Vagina (tissue), 2 donors: ENCODE results near the gene TBC1D14. TPM values are rescaled to one million over a fixed set of nuclear protein-coding genes. Genes with fewer than 3 reads are reported as not detected.
"Not testable (repeated sequence)": the region's sequence is repeated elsewhere in the genome, so short reads cannot be mapped to it uniquely, and the experiment has no call there.

ENCODE experiments used
- DNase-seq, 2 donors: peaks; one replicate each; pipeline ENCODE4 v3.0.0-alpha.2; 2017; ENCODE audit errors: extremely low spot score in 2 of 2
- H3K27ac ChIP-seq: fragments of 200-600 bp; sonication (generic); one replicate; pipeline ENCODE4 v1.5.1; 2019
- H3K27me3 ChIP-seq: fragments of 200-600 bp; sonication (generic); one replicate; pipeline ENCODE4 v1.5.1; 2019
- H3K36me3 ChIP-seq, 2 donors: fragments of 200-600 bp; sonication (generic); one replicate each; pipeline ENCODE4 v1.5.1; 2017 to 2019
- H3K4me1 ChIP-seq: fragments of 200-600 bp; sonication (generic); one replicate; pipeline ENCODE4 v1.5.1; 2019
- H3K4me3 ChIP-seq, 2 donors: fragments of 200-600 bp; sonication (generic); 1 replicate in 1 of 2; 2 replicates in 1 of 2; pipeline ENCODE4 v1.5.1; 2016 to 2019
- H3K9me3 ChIP-seq: fragments of 200-600 bp; sonication (generic); one replicate; pipeline ENCODE4 v1.5.1; 2019
- POLR2A ChIP-seq, 2 donors: fragments of 450-650 bp; IDR thresholded peaks; one replicate each; pipeline ENCODE4 v1.6.1; 2017; ENCODE audit warnings: antibody characterized with exemption in 2 of 2, mild to moderate bottlenecking in 2 of 2, moderate library complexity in 2 of 2
- POLR2AphosphoS5 ChIP-seq, 2 donors: sonication (generic); formaldehyde crosslinking; IDR thresholded peaks; one replicate each; pipeline ENCODE4 v1.9.0; 2017; ENCODE audit warnings: antibody characterized with exemption in 2 of 2, mild to moderate bottlenecking in 2 of 2, low read depth in 1 of 2; ENCODE audit not compliant: insufficient read depth in 1 of 2
- intact Hi-C: fragments of 100-400 bp; cut with DNase I; formaldehyde crosslinking; loops from one replicate; pipeline ENCODE4 v1.15.1; 2023
- total RNA-seq: library from RNA; depleted of rRNA; stranded (reverse); fragments of >200 nt; gene quantifications from one replicate; pipeline ENCODE4 v1.2.3, GENCODE V29; 2016
- TF ChIP-seq, protein P1 (sequence below), 3 experiments: fragments of 450-650 bp in 2 of 3; fragments of 200-600 bp in 1 of 3; sonication (generic) in 1 of 3; IDR thresholded peaks; one replicate each; pipeline ENCODE4 v1.5.1; 2017 to 2019; ENCODE audit warnings: antibody characterized with exemption in 3 of 3, mild to moderate bottlenecking in 2 of 3, moderate library complexity in 2 of 3

TBC1D14 gene
- total RNA-seq, 1 donor from 2014 or later: 35.4 TPM

DNA sequence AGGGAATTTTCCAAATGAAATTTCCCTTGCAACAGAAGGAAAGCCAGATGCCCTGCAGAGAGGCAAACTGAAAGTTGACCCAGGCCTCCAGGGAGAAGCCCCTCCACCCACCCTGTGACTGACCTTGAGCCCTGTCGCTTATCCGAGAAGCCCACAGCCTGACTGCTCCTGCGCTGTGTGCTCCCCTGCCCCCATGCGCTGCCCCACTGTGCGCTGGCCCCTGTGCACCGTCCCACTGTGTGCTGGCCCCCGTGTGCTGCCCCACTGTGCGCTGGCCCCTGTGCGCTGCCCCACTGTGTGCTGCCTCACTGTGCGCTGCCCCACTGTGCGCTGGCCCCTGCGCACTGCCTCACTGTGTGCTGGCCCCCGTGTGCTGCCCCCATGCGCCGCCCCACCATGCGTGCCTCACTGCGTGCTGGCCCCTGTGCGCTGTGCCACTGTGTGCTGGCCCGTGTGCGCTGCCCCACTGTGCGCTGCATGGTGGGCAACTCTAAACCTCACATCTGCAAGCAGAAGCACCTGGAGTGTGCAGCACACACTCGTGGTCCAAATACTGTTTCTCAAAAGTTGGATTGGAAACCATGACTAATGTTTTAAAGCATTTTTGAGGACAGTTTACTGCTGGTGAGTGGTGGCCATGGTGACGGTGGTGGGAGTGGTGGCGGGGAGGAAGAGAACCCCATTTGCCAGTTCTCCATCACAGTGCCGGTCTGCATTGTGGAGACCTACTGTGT lies 166.5 kb downstream of the TBC1D14 start:
- H3K36me3 ChIP-seq: no peaks in the 10 kb centered on the region
- DNase-seq: no peak
- no peaks in the 10 kb centered on the region for H3K27me3 ChIP-seq
- no peak overlapping the region for H3K27ac ChIP-seq
- TF ChIP-seq POLR2A (IDR thresholded peaks at IDR 0.05): no peak
- no peak for TF ChIP-seq POLR2AphosphoS5 (IDR thresholded peaks at IDR 0.05; ENCODE audit: insufficient read depth in 1 of 2, low read depth in 1 of 2)
- TF ChIP-seq, protein P1, sequence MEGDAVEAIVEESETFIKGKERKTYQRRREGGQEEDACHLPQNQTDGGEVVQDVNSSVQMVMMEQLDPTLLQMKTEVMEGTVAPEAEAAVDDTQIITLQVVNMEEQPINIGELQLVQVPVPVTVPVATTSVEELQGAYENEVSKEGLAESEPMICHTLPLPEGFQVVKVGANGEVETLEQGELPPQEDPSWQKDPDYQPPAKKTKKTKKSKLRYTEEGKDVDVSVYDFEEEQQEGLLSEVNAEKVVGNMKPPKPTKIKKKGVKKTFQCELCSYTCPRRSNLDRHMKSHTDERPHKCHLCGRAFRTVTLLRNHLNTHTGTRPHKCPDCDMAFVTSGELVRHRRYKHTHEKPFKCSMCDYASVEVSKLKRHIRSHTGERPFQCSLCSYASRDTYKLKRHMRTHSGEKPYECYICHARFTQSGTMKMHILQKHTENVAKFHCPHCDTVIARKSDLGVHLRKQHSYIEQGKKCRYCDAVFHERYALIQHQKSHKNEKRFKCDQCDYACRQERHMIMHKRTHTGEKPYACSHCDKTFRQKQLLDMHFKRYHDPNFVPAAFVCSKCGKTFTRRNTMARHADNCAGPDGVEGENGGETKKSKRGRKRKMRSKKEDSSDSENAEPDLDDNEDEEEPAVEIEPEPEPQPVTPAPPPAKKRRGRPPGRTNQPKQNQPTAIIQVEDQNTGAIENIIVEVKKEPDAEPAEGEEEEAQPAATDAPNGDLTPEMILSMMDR (IDR thresholded peaks at IDR 0.05): no peak
- H3K4me3 ChIP-seq: no peak overlapping the region
- no peaks in the 10 kb centered on the region for H3K9me3 ChIP-seq
- intact Hi-C loops: loop anchor here (10.0 kb wide), 1 partner anchor 351 kb away; no protein-coding TSS in a partner anchor
- H3K4me1 ChIP-seq: peaks cover under 1% of the 10 kb centered on the region

DNA sequence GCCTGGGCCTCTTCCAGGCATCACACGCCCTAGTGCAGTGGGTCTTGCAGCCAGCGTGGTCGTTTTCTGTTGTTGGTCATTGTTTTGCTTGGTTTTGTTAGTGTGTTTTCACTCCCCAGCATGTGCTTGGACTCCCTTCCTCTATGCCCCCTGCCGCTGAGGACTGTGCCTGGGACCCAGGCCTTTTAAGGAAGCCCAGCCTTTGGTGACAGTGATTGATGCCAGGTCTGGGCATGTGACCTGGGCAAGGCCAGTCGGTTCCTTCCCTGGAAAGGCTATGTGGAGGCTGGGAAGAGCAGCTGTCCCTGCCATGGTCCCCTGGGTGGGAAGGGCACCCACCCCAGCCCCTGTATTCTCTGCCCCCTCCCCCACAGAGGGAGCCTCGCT lies 167.1 kb downstream of the TBC1D14 start:
- Histone ChIP-seq H3K4me1 (no peaks in the 10 kb centered on the region), H3K27me3 (no peaks in the 10 kb centered on the region), H3K4me3 (no peak overlapping the region), H3K27ac (no peak overlapping the region), H3K36me3 (no peaks in the 10 kb centered on the region), H3K9me3 (no peaks in the 10 kb centered on the region)
- intact Hi-C loops: loop anchor here (10.0 kb wide), 1 partner anchor 352 kb away; no protein-coding TSS in a partner anchor
- DNase-seq: no peak
- TF ChIP-seq POLR2AphosphoS5 (IDR thresholded peaks at IDR 0.05; ENCODE audit: insufficient read depth in 1 of 2, low read depth in 1 of 2): no peak
- TF ChIP-seq, protein P1 (IDR thresholded peaks at IDR 0.05): no peak
- no peak for TF ChIP-seq POLR2A (IDR thresholded peaks at IDR 0.05)

DNA sequence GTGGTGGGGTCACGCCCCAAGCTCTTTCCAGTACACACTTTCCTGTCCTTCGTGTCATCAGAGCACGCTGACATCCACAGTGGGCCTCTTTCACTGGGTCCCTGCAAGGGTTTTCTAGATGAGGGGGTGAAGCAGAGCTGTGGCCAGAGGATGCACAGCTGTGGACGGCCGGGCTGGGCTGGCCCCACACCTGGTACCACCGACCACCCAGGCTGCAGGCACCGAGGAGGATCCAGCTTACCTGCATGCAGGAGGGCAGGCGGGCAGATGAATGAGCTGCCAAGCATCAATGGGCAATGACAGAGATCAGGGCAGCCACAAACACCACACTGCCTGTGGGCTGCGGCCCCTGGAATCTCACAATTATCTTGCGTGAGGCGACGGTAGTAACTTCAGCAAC lies 167.7 kb downstream of the TBC1D14 start:
- Histone ChIP-seq H3K27me3 (no peaks in the 10 kb centered on the region), H3K4me3 (no peak overlapping the region), H3K36me3 (no peaks in the 10 kb centered on the region), H3K9me3 (no peaks in the 10 kb centered on the region), H3K27ac (no peak overlapping the region), H3K4me1 (no peaks in the 10 kb centered on the region)
- TF ChIP-seq POLR2AphosphoS5 (IDR thresholded peaks at IDR 0.05; ENCODE audit: insufficient read depth in 1 of 2, low read depth in 1 of 2): no peak
- intact Hi-C loops: loop anchor here (10.0 kb wide), 1 partner anchor 353 kb away; no protein-coding TSS in a partner anchor
- no peak for DNase-seq

GRCh38 chr4:7078025-7078424 lies 168.4 kb downstream of the TBC1D14 start:
- DNase-seq: no peak
- H3K36me3 ChIP-seq: no peaks in the 10 kb centered on the region
- intact Hi-C loops: loop anchor here (10.0 kb wide), 1 partner anchor 353 kb away; no protein-coding TSS in a partner anchor
- H3K4me1 ChIP-seq: no peaks in the 10 kb centered on the region
- H3K27ac ChIP-seq: no peak overlapping the region
- H3K4me3 ChIP-seq: no peak overlapping the region
- no peaks in the 10 kb centered on the region for H3K27me3 ChIP-seq
- TF ChIP-seq, protein P1 (IDR thresholded peaks at IDR 0.05): no peak
- no peak for TF ChIP-seq POLR2AphosphoS5 (IDR thresholded peaks at IDR 0.05; ENCODE audit: insufficient read depth in 1 of 2, low read depth in 1 of 2)
- H3K9me3 ChIP-seq: no peaks in the 10 kb centered on the region

DNA sequence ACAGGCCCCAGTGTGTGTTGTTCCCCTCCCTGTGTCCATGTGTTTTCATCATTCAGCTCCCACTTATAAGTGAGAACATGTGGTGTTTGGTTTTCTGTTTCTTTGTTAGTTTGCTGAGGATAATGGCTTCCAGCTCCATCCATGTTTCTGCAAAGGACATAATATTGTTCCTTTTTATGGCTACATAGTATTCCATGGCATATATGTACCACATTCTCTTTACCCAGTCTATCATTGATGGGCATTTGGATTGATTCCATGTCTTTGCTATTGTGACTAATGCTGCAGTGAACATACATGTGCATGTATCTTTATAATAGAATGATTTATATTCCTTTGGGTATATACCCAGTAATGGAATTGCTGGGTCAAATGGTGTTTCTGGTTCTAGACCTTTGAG lies 169.9 kb downstream of the TBC1D14 start:
- not testable (repeated sequence) for H3K4me1 ChIP-seq, H3K9me3 ChIP-seq, H3K36me3 ChIP-seq, H3K27ac ChIP-seq, DNase-seq, H3K4me3 ChIP-seq, H3K27me3 ChIP-seq
- intact Hi-C loops: loop anchor here (10.0 kb wide), 1 partner anchor 355 kb away; no protein-coding TSS in a partner anchor

DNA sequence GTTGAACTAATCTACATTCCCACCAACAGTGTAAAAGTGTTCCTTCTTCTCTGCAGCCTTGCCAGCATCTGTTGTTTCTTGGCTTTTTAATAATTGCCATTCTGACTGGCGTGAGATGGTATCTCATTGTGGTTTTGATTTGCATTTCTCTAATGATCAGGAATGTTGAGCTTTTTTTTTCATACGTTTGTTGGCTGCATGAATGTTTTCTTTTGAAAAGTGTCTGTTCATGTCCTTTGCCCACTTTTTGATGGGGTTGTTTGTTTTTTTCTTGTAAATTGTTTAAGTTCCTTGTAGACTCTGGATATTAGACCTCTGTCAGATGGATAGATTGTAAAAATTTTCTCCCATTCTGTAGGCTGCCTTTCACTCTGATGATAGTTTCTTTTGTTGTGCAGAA lies 170.3 kb downstream of the TBC1D14 start:
- H3K36me3 ChIP-seq, H3K9me3 ChIP-seq, H3K4me3 ChIP-seq, H3K27me3 ChIP-seq, H3K4me1 ChIP-seq, H3K27ac ChIP-seq, DNase-seq: not testable (repeated sequence)
- intact Hi-C loops: loop anchor here (10.0 kb wide), 1 partner anchor 355 kb away; no protein-coding TSS in a partner anchor

Other genes with a start within 250 kb of the TBC1D14 start
- 18.2 TPM for gene S100P, start 215.9 kb upstream of the TBC1D14 start, total RNA-seq
- 73.9 TPM for gene MRFAP1L1, start 200.0 kb upstream of the TBC1D14 start, total RNA-seq
- 34.9 TPM for gene BLOC1S4, start 193.7 kb upstream of the TBC1D14 start, total RNA-seq
- 29.0 TPM for gene KIAA0232, start 127.1 kb upstream of the TBC1D14 start, total RNA-seq
- 12.0 TPM for gene TADA2B, start 133.5 kb downstream of the TBC1D14 start, total RNA-seq
- gene GRPEL1, start 158.2 kb downstream of the TBC1D14 start, total RNA-seq: 11.0 TPM